ENCODE measurements around the gene OR52B6.
"Not testable (repeated sequence)": the region's sequence is repeated elsewhere in the genome, so short reads cannot be mapped to it uniquely, and the experiment has no call there.

OR52B6 gene

DNA sequence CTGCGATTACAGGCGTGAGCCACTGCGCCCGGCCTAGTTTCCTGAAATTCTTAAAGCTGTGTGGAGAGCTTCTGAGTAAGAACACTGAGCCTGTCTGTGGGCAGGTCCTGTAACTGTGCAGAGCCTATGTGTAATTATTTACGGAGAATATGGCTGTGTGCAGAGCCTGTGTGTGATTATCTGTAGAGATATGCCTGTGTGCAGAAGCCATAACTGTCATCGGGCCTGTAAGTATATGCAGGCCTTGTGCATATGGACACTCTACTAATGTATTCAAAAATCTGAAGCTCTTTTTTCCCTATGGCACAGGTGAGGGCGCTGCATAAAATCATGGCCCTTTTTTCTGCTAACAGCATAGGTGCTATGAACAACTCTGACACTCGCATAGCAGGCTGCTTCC is at the start of gene OR52B6:
OR52B6 (plus strand) TSS at position 301 of the 400 bp plus-strand sequence; CDS start at position 301, 0 bp downstream.
- DNase-seq, result no peak

- DNase-seq, result no peak
Observed at GRCh38 chr11:5531053-5531831, 49.4 kb upstream of the OR52B6 start.

- DNase-seq, result no peak
Observed at GRCh38 chr11:5534046-5534445, 46.6 kb upstream of the OR52B6 start.

GRCh38 chr11:5536482-5536881 is 44.2 kb upstream of the OR52B6 start:
- DNase-seq, result no peak

- no peak for DNase-seq
Observed at GRCh38 chr11:5541427-5541826, 39.2 kb upstream of the OR52B6 start.

DNA sequence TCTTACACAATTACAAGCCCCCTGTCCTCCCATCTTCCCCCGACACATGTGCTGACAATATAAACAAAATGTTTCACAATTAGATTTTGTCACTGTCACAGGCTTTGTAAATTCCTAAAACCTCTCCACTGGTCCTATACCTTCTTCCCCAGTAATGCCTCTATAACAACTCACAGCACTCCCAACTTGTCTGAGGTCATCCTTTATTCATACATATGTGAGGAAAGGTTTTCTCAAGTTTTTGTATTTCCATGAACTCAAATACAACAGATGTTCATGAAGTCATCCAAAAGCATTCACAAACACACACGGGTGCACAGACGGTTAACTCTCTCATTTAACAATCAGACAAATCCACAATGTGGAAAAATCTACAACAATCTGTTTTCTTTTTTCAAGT is 34.2 kb upstream of the OR52B6 start:
- DNase-seq, result no peak

GRCh38 chr11:5547982-5548381 is 32.7 kb upstream of the OR52B6 start:
- DNase-seq, result no peak

GRCh38 chr11:5548440-5548839 is 32.2 kb upstream of the OR52B6 start, which contains the start of gene OR52H1:
Gene OR52H1, minus strand, starts transcription at chr11:5548540. Its CDS starts 3,035 bp downstream, at chr11:5545505.
- DNase-seq, result no peak

DNA sequence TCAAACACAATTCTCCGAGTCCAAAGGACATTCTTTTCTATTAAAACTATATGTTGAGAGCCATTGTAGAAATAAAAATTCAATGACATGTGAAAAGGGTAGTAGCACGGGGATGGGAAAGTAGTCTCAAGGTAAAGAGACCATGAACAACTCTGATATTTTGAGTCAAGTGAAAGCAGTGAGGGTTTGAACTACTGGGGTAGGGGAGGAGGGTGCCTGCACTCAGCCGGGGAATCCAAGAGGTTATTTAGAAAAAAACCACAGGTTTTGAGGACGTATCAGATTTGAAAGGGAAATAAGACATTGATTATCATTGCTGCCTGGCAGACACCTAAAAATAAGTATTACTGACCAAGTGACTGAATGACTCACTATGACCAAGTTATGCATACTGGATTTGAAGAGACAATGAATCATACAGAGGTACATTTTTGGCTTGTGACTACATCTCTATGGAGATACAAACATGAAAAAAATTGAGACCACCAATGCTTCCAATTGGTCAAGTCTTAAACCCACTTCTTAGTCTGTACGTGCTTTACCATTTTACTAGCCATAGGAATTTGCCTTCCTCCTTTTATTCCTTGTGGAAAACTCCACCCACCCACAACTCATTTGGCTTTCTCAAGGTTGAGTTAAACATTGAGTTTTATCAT is 30.1 kb upstream of the OR52B6 start:
- no peak for DNase-seq

GRCh38 chr11:5553343-5553742 is 27.3 kb upstream of the OR52B6 start:
- no peak for DNase-seq

DNA sequence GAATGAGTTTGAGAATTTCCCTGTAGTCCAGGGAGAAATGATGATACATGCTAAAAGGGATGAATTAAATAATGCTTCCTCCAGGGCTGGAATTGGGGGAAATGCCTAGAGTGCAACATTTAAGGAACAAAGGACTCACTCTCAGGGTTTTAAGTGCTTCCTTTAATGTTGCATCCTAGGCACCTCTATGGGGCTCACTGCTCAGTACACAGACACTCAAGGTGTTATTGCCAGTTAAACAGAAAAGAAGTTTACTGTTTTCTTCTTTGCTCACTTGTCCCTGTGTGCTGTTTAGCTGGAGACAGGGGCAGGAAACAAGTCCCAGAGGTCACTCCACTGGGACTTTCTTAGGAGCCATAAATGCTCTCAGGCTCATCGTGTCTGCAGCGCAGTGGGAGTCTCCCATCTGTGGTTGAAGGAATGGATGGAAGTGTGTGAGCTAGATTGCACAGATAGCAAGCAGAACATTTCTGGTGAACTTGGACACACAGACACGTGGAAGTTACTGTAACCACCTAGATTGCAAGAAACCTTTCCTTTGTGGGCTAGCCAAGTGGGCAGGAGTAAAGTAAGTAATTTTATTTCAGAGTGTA is 24.0 kb upstream of the OR52B6 start:
- no peak for DNase-seq

DNA sequence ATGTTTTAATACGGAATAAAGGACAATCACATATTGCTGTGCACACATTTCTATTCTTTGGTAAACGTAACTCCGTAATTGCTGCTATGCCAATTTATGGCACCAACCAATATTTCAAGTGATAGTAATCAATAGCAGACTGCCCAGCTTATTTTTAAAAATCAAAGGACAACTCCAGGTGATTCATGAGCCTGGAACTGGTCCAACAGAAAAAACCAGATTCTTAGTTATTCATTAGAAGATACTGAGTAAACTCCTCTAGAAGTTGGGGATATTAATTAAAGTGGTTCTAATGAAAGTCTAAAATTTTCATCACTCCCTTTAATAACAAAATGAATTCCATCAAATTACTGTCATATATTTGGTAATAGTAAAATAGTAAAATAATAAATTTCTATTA is 22.9 kb upstream of the OR52B6 start:
- no peak for DNase-seq

DNA sequence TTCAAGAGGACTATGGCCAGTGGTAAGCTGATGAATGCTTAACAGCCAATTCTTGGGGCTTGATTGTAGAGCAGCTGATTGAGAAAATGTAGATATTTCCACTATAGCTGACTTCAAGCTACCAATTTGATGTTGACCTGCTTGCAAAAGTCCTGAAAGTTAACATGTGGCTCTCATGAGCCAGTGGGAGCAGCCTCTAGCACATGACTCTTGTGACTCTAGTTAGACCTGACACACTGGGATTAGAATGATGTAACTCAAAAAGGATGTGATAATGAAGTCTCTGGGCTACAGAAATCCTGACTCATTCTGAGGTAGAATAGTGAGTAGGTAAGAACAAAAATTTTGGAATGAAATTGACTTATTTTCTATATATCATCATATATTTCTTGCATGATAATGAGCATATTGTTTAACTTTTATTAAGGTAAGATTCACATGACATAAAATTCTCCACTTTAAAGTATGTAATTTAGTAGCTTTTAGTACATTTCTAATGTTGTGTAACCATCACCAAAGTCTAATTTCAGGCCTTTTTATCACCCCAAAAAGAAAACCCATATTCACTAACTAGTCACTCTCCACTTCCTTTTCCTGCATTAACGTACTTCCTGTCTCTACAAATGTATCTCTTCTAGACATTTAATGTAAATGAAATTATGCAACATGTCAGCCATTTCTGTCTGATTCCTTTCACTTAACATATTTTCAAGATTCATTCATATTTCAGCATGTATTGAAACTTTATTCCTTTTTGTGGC is 16.2 kb upstream of the OR52B6 start:
- no peak for DNase-seq

- no peak for DNase-seq
Observed at GRCh38 chr11:5574654-5575053, 6.0 kb upstream of the OR52B6 start.

DNA sequence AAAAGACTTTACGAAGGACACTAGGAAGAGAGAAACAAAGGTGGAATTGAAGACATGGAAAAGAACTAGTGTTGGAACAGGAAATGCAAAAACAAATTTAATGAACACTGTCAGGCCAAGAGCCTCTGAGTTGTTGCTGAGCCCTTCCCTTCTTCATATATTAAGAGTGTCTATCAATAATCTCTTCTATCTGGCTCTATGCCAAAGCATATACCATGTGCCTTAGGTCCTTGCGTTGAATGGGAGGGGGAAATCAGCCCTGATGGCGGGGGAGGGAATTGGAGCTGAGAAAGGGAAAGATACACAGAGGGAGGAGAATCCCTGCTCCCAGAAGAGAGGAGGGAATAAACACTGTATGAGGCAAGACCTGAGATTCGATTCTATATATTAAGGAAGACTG is 5.5 kb upstream of the OR52B6 start:
- no peak for DNase-seq

- DNase-seq, result no peak
Observed at GRCh38 chr11:5577101-5577500, 3.6 kb upstream of the OR52B6 start.

DNA sequence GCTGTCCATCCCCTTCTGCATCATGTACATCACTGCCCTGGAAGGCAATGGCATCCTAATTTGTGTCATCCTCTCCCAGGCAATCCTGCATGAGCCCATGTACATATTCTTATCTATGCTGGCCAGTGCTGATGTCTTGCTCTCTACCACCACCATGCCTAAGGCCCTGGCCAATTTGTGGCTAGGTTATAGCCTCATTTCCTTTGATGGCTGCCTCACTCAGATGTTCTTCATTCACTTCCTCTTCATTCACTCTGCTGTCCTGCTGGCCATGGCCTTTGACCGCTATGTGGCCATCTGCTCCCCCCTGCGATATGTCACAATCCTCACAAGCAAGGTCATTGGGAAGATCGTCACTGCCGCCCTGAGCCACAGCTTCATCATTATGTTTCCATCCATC is 337 bp downstream of the OR52B6 start:
- DNase-seq, result no peak

DNA sequence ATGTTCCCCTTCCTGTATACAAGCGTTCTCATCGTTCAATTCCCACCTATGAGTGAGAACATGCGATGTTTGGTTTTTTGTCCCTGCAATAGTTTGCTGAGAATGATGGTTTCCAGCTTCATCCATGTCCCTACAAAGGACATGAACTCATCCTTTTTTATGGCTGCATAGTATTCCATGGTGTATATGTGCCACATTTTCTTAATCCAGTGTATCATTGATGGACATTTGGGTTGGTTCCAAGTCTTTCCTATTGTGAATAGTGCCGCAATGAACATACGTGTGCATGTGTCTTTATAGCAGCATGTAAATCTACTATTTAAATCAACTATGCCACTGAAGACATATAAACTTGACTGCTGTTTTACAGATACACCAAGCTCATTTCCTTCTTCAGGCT is 3.8 kb downstream of the OR52B6 start:
- not testable (repeated sequence) for DNase-seq

GRCh38 chr11:5589906-5590305 is 9.2 kb downstream of the OR52B6 start:
- DNase-seq, result not testable (repeated sequence)

- no peak for DNase-seq
Observed at GRCh38 chr11:5591613-5592012, 10.9 kb downstream of the OR52B6 start.

GRCh38 chr11:5592615-5593014 is 11.9 kb downstream of the OR52B6 start:
- no peak for DNase-seq

GRCh38 chr11:5593146-5593545 is 12.5 kb downstream of the OR52B6 start:
- DNase-seq, result no peak

DNA sequence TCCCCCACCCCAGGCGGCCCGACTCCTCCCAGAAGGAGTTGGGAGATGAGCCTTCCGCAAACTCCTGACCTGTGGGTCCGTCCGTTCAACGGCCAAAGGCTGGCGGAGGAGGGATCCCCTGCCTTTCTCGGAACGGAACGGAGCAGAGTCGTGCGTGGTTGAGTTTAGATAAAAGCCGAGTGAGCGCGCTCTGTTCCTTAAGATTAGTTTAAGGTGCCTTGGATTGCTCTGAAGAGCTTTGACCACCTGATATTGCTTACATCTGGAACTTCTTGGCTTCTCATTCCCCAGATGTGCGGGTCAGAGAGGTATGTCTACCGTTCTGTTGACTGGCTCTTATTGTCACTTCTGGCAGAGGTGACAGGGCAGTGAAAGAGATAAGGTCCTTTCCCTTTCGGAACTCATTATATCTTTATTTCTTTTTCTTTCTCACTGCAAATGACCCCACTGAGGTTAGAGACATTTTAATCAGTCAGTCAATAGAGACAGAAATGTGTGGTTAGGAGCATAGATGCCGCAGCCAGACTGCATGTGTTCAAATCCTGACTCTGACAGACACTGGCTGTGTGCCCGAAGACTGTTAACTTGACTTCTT is 16.0 kb downstream of the OR52B6 start, which contains the start of gene TRIM6:
TRIM6 (plus strand) TSS at position 31 of the 595 bp plus-strand sequence; CDS start at position 292, 261 bp downstream.
- DNase-seq, result no peak
